ENCODE results near the gene ABI3BP.

ABI3BP gene

DNA sequence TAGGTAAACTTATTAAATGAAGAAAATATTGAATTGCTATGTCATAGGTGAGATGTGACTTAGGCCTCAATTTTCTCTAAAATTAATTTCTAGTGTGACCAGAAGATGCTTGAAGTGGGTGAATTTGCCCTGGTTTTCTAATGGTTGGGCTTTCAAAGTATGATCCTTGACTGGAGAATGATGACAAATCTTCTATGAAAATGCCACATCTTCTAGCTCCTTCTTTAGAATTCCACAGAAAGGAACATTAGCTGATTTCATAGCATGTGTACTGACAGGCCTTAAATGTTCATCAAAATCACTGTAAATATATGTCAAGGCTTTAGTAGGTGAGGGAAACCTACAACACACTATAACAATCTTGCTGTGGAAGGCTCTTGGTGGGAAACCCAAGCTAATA lies 8.9 kb downstream of the ABI3BP start:
- DNase-seq (ENCODE audit: low spot score): no peak

GRCh38 chr3:100982710-100983109 lies 10.5 kb downstream of the ABI3BP start:
- peak; percentile 16 for DNase-seq (ENCODE audit: low spot score)

DNA sequence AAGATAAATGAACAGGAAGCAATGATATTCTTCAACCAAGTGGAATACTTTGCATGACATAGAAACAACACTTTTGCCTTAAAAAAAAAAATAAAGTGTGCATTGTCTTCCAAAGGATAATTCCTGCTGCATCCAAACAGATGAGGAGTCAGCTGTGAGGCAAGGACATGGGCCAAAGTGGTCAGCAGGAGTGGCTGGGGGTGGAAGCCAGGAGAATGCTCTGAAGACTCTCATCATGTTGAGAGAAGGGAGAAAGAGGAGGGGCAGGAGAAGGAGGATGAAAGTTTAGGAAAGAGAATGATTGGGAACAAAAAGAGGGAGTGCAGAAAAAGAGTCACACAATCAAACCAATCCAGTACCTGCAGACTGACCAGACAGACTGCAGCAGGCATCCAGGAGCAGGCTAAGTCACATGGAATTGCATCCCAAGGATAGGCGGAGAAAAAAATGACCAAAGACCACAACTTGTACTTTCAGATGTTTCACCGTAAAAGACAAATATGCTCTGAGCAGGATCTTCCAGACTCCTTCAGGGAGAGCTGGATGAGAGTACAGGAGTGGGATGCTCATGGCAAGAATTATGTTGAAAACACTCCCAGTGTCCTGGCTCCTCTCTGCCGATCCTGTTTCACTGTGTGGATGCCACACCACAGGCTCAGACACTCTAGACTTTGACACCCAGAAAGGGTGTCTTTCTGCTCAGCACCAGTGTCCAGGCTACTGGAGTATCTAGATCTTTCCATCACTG lies 11.9 kb downstream of the ABI3BP start:
- DNase-seq (ENCODE audit: low spot score): no peak

- DNase-seq (ENCODE audit: low spot score): no peak
These were observed 15.1 kb downstream of the ABI3BP start for GRCh38 chr3:100978011-100978659.

DNA sequence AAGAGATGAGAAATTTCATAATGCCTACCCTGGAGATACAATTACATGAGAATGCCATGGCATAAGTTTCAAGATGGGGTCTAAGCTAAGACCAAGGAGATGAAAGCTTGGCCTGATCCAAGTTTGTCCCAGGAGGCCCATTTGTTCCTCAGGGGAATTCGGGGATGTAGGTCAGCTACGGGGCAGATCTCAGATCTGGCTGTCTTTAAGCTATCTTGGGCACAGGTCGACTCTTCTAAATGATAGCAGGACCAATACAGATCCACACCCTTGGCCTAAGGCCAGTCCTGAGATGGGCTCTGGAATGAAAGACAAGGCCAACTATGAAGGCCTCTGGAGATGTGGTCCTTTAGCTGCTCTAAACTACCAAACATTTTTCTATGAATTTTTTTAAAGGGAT lies 16.6 kb downstream of the ABI3BP start:
- DNase-seq (ENCODE audit: low spot score): no peak

- no peak for DNase-seq (ENCODE audit: low spot score)
These were observed 17.5 kb downstream of the ABI3BP start for GRCh38 chr3:100975714-100976113.

DNA sequence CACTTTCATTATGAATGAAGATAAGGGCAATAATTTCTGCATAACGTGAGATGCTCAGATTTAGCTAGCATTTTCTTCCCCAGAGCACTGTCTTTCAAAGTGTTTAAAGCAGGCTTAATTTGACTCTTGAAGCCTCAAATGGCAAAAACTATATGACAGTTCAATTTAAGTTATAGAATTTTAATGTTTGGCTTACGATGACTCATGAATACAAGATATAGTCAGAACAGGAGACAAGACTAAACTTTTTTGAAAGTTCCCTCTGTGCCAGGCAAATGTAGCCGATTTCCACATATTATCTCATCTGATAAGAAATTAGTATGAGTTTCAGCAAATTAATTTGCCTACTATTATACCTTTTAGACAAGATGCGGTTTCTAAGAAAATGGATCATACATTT lies 19.6 kb downstream of the ABI3BP start:
- DNase-seq (ENCODE audit: low spot score): no peak

DNA sequence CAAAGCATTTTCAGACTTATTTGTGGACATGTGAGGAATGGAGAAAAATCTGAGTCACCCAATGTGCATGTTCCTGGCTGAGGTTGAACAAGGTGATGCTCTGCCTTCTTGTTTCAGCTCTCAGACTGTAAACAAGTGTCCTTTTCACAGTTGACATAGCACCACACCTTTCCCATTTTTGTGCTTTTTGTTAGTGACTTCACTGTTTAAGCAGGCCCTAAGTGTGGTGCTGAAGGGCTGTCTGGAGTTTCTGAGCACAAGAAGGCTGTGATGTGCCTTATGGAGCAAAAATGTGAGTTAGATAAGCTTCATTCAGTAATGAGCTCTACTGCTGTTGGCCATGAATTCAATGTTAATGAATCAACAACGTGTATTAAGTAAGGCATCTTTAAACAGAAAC lies 20.4 kb downstream of the ABI3BP start:
- peak; percentile 55 for DNase-seq (ENCODE audit: low spot score)

DNA sequence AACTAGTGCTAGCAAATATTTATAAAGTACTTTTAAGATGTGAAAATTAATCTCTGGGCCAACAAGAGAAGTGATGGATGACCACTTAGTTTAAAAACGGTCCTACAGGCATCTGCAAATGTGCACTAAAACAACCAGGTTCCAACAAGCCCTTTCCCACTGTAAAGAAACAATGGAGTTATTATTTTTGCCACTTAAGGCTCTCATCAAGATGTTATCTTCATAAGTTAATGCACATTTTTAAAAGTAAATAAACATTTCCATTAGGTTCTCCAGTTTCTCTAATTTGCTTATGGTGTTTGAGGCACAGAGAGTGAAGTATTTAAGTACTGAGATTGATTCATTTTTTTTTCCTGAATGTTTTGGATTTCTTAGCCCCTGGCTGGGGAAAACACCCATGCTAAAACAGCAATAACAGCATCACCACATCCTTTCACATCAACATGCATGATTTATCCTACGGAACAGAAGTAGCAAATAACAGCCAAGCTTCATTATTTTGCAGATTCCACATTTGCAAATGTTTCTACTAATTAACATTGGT lies 20.8 kb downstream of the ABI3BP start:
- no peak for DNase-seq (ENCODE audit: low spot score)

DNA sequence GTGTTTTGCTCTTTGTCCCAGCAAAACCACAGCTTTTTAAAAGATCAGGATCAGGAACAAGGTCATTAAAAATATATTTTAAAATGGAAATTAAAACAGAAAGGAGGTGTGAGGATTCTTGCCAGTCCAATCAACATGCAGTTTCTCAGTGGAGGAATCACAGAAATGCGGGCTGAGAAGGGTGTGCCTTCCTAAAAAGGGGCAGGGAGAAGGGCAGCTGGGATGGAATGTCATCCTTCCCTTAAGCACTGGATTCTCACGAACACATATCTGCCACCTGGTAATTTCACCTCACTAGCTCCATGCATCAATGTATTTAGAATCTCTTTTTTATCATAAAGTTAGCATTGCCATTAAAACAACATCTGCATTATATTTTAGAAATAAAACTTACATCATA lies 21.4 kb downstream of the ABI3BP start:
- no peak for DNase-seq (ENCODE audit: low spot score)

GRCh38 chr3:100970477-100970990 lies 22.7 kb downstream of the ABI3BP start:
- no peak for DNase-seq (ENCODE audit: low spot score)

DNA sequence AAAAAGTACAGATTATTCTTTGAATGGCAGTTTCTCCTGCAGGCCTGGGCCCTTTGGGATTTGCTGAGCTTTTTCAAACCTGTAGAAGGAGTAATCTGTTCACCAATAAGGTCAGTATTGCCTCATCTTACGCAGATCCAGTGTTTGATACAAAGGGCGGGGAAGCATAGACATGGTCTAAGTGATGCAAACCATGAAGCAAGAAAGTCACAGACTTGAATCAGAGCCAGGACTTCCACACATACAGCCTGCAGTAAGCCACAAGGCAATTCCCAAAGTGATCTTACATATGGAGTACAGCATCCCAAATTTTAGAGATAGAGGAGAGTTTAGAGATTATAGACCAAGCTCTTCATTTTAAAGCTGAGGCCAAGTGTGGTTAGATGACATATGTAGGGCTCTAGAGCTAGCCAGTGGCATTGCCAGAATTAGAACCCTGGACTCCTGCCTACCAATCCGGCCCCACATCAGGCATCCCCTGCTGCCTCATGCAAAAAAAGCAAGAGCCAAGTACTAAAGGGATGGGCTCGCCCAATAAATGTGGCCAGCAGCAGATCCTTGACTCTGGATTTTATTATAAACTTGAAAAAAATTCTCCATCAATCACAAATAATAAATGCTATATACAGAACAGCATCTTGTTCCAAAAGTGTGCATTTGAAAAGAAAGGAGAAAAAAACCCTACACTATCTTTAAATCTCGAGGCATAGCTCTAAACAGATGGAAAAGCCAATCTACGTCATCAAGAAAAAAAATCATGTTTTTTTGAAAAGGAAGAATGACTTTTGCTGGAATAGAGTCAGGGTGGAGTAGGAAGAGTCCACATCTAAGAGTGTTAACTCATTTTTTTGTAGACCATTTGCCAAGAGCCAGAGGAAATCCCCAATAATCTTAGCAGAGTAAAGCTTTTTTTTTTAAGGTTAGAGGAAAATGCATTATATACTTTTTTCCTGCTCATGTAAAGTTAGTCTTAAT lies 24.0 kb downstream of the ABI3BP start:
- DNase-seq (ENCODE audit: low spot score): no peak

- no peak for DNase-seq (ENCODE audit: low spot score)
These were observed 26.4 kb downstream of the ABI3BP start for GRCh38 chr3:100966807-100967206.

- DNase-seq (ENCODE audit: low spot score): no peak
These were observed 27.2 kb downstream of the ABI3BP start for GRCh38 chr3:100966049-100966491.

DNA sequence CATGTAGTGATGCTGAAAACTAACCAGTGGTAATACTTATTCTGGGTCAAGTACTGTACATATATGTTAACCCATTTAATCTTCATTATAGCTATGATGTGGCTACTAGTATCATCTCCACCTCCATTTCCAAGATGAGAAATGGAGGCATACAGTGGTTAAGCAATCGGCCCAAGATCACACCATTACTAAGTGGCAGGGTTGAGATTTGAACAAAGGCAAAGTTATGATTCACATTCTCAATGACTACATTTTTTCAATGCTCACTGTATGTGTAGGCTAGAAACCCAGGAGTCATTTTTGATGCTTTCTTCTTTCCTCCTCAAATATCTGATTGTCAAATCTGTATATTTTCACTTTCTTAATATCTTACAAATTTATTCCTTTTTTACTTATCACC lies 30.2 kb downstream of the ABI3BP start:
- no peak for DNase-seq (ENCODE audit: low spot score)

DNA sequence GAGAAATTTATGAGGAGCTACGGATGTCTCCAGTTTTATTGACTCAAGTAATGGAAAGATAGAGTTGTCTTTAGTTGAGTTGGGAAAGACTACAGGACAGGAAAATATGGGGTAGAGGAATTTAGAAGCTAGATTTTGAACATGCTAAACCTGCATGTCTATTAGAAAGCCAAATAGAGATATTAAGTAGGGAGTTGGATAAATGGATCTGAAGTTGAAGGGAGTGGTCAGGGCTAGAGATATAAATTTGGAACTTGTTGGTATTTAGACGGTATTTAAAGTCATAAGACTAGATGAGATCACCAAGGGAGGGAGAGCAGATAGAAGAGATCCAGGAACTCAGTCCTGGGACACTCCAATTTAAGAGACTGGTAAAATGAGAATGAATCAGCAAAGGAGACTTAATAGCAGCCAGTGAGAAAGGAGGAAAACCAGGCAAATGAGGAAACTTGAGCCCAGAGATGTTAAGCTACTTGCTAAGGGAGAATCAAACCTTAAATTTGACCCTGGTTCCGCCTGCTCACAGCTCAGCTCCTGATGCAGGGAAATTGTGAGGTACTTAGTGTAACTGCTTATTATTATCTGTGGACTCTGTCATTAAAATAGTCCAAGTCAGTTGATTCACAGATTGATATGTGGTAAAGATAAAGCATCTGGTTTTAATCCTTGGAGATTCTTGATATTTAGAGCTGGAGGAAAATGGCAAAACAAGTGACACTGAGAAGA lies 35.8 kb downstream of the ABI3BP start:
- peak; percentile 4 for DNase-seq (ENCODE audit: low spot score)

DNA sequence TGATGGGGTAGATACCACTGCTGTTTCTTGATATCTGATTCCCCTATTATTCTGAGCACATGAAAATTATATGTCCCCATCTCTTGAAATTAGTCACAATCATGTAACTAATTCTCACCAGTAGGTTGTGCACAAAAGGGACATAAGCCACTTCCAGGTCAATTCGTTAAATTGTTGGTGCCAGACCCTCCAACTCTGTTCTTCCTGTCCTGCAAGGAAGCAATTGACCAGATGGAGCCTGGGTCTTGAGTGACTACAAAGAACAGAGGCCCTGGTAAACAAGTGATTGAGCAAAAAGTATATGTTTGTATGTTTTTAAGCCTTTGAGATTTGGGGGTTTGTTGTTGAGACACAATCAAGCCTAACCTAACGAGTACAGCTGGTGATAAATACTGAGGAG lies 36.9 kb downstream of the ABI3BP start:
- no peak for DNase-seq (ENCODE audit: low spot score)

DNA sequence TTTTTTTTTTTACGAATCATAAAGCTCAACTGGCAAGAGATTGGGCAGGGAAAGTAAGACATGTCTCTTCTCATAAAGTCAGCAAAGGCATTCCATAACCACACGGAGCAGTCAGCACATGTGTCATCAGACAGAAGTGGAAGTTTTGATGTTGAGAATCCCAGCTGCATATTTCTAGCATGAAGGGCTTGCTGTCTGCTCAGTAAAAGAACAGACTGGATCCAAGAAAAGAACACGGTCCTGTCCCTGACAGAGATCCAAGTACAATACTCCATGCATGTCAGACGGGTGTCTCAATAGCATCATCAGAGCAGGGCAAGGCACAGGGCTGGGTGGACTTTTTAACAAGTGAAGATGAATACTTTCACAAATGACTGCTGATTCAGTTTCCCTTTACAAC lies 38.2 kb downstream of the ABI3BP start:
- peak; percentile 60 for DNase-seq (ENCODE audit: low spot score)

DNA sequence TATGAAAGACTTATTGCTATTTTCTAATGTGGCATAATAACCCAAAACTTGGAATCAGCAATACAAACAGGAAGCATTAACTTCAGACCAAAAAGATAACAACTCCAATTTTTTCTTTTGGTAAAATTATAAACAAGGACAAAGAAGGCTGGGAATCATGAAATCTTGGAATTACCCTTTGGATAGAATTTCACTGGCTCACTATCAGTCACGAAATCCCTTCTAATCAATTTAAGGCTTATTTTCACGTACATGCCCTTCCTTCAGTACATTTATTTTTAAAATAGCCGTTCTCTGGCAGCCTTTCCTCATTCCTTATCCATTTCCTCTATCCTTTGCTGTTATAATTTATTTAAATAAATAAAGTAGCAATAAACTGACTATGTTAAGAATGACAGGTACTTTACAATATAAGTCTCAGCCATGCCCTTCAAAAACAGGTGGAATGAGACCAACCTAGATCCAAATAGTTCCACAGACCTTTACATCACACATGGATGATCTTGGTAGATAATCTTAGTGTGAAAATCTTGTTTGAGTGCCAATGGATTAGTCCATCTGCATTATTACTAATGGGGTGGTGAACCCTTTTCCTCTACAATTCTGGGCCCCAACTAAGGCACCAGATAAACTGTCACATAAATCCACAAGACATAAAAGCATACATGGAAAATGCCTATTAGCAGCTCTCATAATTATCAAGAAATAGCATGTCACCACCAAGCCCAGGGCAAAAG lies 38.9 kb downstream of the ABI3BP start:
- DNase-seq (ENCODE audit: low spot score): no peak

DNA sequence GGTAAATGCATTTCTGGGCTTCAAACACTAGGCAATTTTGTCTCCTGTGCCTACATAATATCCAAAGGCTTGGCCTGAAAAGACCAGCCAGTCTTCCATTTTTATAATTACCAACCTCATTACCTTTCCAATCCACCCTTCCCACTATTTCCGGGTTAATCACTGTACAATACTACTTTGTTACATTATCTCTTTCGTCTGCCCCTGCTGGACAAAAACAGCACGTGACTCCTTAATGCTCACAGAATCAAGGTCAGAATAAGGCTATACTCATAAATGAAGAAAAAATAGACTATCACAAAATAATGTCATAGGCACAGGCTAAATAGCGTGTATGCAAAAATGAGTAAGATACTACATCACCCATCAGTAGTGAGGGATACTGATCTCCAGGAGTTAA lies 40.1 kb downstream of the ABI3BP start:
- DNase-seq (ENCODE audit: low spot score): no peak

GRCh38 chr3:100947119-100947518 lies 46.1 kb downstream of the ABI3BP start:
- no peak for DNase-seq (ENCODE audit: low spot score)
